Medulla oblongata (tissue), 1 donor: ENCODE data around the gene CCSER1.

ENCODE experiments used
- DNase-seq: peaks from one replicate; pipeline ENCODE4 v3.0.0-alpha.2; 2015; ENCODE audit errors: extremely low spot score

CCSER1 gene

GRCh38 chr4:90546114-90546513, 418.9 kb downstream of the CCSER1 start:
- no peak for DNase-seq

GRCh38 chr4:90570615-90571014, 443.4 kb downstream of the CCSER1 start:
- no peak for DNase-seq

DNA sequence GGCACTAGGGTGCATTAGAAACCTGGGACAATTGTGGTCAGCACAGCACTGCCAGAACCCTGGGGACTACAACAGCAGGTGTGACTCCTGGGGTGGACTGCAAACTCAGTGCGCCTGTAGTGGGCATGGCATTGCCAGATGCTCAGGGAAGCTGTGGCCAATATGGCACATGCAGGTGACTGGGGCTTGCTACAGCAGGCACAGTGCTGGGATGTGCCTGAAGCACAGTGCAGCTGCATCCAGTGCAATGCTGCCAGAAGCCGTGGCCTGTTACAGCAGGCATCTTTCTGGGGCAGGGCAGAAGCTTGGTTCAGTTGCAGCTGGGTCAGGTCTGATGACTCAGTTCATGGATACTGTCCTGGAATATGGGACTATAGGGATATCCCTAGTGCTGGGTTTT, 445.8 kb downstream of the CCSER1 start:
- no peak for DNase-seq

DNA sequence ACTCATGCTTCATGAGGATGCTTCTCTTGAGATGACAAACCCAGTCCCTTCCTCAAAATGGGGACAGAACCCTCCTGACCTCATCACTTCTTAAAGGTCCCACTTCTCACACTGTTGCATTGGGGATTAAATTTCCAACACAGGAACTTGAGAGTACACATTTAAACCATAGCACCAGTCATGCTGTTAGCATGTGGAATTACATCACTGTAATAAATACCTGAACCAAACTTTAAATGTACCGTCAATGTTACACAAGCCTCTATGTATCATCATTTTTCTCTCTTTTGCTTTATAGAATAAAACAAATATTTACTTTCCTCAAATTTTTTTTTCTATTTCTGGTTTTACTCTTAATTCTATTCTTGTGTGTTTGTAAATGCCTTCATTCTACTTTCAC, 448.2 kb downstream of the CCSER1 start:
- DNase-seq: no peak

GRCh38 chr4:90580326-90580725, 453.1 kb downstream of the CCSER1 start:
- DNase-seq: no peak

DNA sequence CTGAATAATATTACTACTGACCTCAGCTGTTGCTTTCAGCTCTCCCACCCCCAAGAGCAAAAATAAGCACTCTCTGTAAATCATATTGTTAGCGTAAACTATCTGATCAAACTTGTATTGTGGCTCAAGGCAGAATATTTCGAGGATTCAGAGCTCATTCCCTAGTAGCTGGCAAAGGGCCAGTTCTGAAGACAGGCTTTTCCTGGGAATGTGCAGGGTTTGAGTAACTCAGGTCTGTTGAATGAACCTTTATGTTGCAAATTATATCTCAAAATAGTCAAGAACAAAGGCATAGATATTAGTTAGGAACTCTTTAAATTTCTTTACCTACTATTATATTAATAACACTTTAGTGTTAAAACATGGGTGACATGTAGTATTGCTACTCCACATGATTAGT, 454.9 kb downstream of the CCSER1 start:
- DNase-seq: no peak

DNA sequence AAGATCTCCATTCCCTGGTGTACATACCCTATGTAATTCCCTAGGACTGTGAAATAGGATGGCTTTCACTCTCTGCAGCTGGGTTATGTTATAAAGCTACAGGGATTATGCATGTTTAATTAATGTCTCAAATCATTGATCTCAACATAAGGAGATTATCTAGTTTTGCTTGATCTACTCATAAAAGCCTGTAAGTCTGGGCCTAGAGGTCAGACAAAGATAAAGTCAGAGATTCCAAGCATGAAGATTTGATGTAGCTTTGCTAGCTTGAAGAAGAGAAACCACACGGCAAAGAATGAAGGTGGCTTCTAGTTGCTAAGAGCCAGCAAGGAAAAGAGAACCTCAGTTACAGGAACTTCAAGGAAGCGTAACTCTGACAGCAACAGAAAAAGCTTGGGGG, 456.9 kb downstream of the CCSER1 start:
- no peak for DNase-seq

GRCh38 chr4:90585961-90586360, 458.8 kb downstream of the CCSER1 start:
- no peak for DNase-seq

DNA sequence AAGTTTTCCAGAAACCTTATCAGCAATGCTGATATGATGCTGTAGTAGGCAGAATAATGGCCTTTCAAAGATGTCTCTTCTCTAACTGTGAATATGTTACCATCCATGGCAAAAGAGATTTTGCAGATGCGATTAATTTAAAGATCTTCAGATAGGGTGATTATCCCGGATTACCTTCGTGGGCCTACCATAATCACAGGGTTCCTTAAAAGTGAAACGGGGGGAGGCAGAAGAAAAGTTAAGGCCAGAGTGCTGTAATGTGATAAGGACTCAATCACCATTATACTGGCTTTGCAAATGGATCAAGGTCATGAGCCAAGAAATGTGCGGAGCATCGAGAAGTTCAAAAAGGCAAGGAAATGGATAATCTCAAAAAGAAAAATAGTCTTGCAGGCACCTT, 459.6 kb downstream of the CCSER1 start:
- DNase-seq: no peak

DNA sequence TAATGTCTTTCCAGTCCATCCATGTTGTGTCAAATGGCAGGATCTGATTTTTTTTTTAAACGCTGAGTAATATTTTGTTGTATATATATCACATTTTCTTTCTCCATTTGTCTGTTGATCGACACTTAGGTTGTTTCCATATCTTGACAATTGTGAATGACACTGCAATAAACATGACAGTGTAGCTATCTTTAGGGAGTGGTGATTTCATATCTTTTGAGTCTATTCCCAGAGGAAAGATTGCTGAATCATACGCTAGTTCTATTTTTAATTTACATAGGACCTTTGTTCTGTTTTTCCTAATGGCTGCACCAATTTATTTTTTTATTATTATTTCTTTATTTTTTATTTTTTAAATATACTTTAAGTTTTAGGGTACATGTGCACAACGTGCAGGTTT, 470.7 kb downstream of the CCSER1 start:
- no peak for DNase-seq

- DNase-seq: no peak
These were observed 471.5 kb downstream of the CCSER1 start for GRCh38 chr4:90598741-90599140.

DNA sequence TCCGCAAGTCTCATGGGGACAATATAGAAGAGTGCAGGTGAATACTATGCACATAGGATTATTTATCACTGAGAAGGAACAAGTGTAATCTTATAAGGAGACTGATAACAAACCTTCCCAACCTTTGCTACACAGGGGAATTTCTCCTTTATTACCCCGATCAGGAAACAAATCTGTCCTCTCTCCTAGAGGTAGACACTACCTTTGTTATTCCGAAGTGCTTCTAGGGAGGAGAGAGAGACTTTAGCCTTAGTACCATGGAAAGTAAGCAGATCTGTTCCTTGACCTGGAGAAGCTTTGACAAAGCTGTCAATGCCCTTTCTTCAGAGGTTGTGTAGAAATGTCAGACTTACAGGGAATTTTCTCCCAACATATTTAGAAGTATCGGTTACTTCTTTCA, 475.5 kb downstream of the CCSER1 start:
- DNase-seq: no peak

- DNase-seq: no peak
These were observed 476.3 kb downstream of the CCSER1 start for GRCh38 chr4:90603540-90603939.

- no peak for DNase-seq
These were observed 479.6 kb downstream of the CCSER1 start for GRCh38 chr4:90606781-90607180.

DNA sequence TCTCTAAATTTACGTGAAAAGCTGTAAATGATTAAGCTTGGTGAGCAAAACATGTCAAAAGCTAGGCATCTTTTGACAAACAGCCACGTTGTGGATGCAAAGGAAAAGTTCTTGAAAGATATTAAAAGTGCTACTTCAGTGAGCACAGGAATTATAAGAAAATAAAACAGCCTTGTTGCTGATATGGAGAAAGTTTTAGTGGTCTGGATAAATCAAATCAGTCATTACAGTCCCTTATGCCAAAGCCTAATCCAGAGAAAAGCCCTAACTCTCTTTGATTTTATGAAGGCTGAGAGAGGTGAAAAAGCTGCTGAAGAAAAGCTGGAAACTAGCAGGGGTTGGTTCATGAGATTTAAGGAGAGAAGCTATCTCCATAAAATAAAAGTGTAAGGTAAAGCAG, 487.2 kb downstream of the CCSER1 start:
- no peak for DNase-seq

DNA sequence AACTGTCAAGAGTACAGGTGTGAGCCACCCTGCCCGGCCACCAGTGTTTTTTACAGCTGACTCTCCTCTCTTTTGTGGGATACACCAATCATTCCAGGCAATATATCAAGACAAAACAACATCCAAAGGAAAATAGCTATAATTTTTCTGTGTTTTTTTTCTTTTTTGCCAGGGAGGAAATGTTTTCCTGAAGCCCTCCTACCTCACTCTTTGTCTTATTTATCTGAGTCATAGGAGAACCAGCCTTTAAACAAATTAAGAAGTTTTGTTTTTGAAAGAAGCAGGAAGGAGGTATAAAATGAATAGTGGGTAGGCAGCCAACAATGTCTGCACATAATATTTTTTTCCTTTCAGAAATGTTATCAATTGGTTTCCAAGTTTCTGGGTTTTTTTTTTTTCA, 493.9 kb downstream of the CCSER1 start:
- DNase-seq: no peak

DNA sequence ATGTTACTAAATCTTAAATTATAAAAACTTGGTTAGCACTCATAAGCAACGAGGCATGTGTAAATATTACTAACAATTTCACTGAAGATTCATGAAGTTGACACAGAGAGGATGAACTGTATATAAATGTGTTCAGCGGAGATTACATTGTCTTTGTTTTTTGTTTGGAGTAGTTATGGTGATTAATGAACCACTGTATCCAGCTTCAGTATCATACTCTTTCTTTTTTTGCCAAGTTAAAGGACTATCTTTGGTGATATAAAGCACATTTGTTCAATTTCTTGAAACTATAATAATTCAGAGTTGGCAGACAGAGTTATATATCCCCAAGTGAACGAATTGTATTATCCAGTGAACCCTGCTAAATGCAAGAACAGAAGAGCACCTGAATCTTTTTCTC, 497.6 kb downstream of the CCSER1 start:
- no peak for DNase-seq

DNA sequence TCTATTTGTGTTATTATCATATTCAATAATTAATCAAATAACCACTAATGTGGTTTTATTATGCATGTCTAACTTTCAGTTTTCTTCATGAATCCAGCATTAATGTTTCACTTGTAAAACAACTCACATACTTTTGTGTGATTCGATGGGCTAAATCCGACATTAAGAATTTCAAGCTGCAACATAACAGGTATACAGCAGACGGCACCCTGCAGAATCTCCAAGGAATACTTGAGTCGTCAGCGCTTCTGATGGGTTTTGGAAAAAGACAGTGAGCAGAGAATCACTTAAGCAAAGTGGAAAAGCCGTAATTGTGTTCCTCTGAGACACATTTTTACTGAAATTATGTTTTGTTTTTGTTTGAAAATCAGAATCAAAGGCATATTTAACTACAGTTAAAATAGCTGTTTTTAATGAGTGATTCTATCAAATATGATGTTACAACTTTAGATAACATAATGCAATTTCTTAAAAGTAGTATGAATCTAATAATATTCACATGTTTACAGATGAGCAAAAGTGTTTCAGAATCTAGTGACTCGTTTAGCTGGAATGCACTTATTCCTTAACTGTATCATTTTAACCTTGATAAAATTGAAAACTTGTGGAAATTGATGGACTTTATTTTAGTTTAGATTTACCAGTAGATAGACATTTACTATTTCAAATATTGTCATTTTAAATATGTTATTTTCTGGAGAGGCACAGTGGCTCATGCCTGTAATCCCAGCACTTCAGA, 514.8 kb downstream of the CCSER1 start:
- DNase-seq: no peak

DNA sequence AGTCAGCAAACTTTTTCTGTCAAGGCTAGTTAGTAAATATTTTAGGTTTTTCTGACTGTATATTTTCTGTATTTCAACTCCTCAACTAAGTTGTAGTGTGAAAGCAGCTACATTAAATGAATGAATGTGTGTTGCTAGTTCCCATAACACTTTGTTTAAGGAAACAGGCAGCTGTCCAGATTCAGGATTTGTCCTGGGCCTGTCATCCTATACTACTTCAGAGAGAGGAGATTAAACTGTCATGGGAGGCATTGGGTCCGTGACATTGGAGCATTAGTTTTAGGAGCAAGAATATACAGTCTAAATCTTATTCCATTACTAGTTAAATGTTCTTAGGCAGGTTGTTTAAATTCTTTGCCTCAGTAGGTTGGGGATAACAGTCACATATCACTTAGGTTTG, 516.0 kb downstream of the CCSER1 start:
- no peak for DNase-seq

DNA sequence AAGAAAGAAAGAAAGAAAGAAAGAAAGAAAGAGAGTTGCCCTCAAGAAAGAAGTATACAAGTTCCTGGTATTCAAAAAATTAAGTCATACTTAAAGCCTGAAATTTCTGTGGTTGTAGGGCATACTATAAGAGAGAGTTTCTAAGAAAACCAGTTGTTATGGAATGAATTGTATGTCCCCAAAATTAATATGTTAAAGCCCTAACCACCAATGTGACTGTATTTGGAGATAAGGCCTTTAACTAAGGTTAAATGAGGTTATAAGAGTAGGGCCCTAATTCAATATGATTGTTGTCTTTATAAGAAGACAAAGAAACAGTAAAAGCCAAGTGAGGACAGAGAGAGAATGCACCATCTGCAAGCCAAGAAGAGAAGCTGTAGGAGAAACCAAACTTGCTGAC, 521.1 kb downstream of the CCSER1 start:
- no peak for DNase-seq

DNA sequence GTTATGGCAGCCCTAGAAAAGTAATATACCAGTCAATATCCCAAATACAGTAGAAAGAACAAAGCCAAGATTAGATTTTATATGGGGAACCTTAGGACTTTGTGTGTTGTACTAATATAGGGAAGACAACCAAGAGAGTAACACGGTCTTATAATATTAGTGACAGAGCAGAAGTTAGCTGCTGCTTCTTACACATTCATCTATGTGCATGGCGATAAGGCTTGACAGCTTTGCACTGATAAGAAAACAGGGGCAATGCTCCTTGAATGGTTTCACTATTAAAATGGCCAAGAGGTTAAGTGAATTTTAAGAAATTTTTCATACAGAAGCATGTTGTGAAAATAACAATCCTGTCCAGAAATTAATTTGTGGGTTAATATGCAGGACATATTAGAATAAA, 521.6 kb downstream of the CCSER1 start:
- DNase-seq: no peak

GRCh38 chr4:90660672-90661071, 533.5 kb downstream of the CCSER1 start:
- DNase-seq: no peak

DNA sequence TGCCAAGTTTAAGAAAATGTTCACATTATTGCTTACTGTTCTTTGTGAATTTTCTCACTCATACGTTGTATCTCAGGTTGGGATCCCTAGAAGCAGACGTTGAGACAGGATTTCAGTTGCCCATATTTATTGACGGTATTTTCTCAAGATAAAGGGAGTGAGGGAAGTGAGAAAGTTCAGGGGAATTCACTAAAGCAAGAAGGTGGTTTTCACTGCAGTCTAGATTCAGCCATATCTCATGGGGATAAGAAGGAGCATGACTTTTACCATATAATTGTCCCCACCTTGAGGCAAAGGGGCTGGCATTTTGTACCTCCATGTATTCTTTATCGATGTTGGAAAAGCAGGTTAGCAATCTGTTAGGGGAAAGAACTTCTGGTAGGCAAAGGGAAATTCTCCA, 543.0 kb downstream of the CCSER1 start:
- no peak for DNase-seq

GRCh38 chr4:90689739-90690138, 562.5 kb downstream of the CCSER1 start:
- DNase-seq: no peak
